DND-41 (cell line): Measurements from ENCODE around the gene EFNB2.

Experiments
- ATAC-seq: fragments of 200-7000 bp; cut with Tn5 transposase; 3 replicates; pipeline ENCODE4 v1.9.1; 2021; ENCODE audit warnings: low read depth; ENCODE audit not compliant: insufficient read depth
- DNase-seq: peaks from one replicate; pipeline ENCODE4 v3.0.0-alpha.2; 2020
- H2AFZ ChIP-seq: 2 replicates; pipeline ENCODE4 v1.6.0; 2012; ENCODE audit warnings: low read depth, low read length
- H3K27ac ChIP-seq: 2 replicates; pipeline ENCODE4 v1.5.1; 2012; ENCODE audit warnings: low read length, inconsistent platforms
- H3K27me3 ChIP-seq: fragments of 200-600 bp; sonication (generic); 2 replicates; pipeline ENCODE4 v1.6.0; 2012; ENCODE audit warnings: low read length, mild to moderate bottlenecking, inconsistent platforms; ENCODE audit not compliant: insufficient read depth, poor library complexity
- H3K36me3 ChIP-seq: 2 replicates; pipeline ENCODE4 v1.5.1; 2012; ENCODE audit warnings: low read length, inconsistent platforms; ENCODE audit not compliant: insufficient read depth
- H3K4me1 ChIP-seq: 2 replicates; pipeline ENCODE4 v1.5.1; 2012; ENCODE audit warnings: mild to moderate bottlenecking, low read length; ENCODE audit not compliant: insufficient read depth
- H3K4me2 ChIP-seq: 2 replicates; pipeline ENCODE4 v1.6.0; 2012; ENCODE audit warnings: mild to moderate bottlenecking, moderate library complexity, low read length, inconsistent platforms; ENCODE audit not compliant: insufficient read depth
- H3K4me3 ChIP-seq, 2 experiments: fragments of 200-600 bp in 1 of 2; shearing (Covaris generic) in 1 of 2; 2 replicates each; pipeline ENCODE4 v1.5.1; 2012 to 2016; ENCODE audit warnings: inconsistent platforms in 2 of 2, low read length in 2 of 2, mild to moderate bottlenecking in 2 of 2, low read depth in 1 of 2, moderate library complexity in 1 of 2
- H3K79me2 ChIP-seq: 2 replicates; pipeline ENCODE4 v1.6.0; 2012; ENCODE audit warnings: low read length, inconsistent platforms; ENCODE audit not compliant: insufficient read depth
- H3K9ac ChIP-seq: 2 replicates; pipeline ENCODE4 v1.6.0; 2012; ENCODE audit warnings: low read depth, mild to moderate bottlenecking, inconsistent platforms, low read length, moderate library complexity
- H3K9me3 ChIP-seq: 2 replicates; pipeline ENCODE4 v1.5.1; 2012; ENCODE audit warnings: low read length, moderate library complexity, mild to moderate bottlenecking, inconsistent platforms; ENCODE audit not compliant: insufficient read depth, severe bottlenecking
- H4K20me1 ChIP-seq: 2 replicates; pipeline ENCODE4 v1.6.0; 2012; ENCODE audit warnings: low read length; ENCODE audit not compliant: insufficient read depth
- EZH2 ChIP-seq: IDR thresholded peaks from 3 replicates; pipeline ENCODE4 v1.6.1; 2012; ENCODE audit warnings: borderline replicate concordance, low read depth, mild to moderate bottlenecking, moderate library complexity, low read length, inconsistent platforms; ENCODE audit not compliant: severe bottlenecking
- TF ChIP-seq, protein P1 (sequence below): IDR thresholded peaks from 2 replicates; pipeline ENCODE4 v1.5.1; 2012; ENCODE audit warnings: borderline replicate concordance, low read length, moderate library complexity, mild to moderate bottlenecking; ENCODE audit not compliant: poor library complexity, severe bottlenecking; ENCODE audit errors: extremely low read depth

Gene EFNB2

DNA sequence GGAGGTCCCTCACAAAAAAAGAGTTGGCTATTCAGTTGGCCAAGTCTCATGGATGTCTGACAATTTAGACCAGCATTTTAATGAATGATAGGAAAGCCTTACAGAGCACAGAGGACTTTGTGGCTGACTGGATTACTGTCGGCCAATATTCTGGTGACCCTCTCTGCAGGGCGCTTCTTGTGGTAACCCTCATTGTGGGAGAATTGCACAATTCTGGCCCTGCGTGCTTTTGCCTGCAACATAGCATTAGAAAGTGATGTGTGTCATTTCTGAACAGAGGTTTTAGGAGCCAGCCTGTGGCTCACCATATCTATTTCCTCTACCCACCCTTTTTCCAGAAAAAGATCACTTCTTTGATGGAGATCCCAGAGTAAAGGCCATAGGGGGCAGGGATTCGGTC, 71.4 kb downstream of the EFNB2 start:
- H3K79me2 ChIP-seq = no peaks in the 10 kb centered on the region
- H3K27ac ChIP-seq = no peak overlapping the region
- TF ChIP-seq EZH2 = no peak
- TF ChIP-seq, protein P1, sequence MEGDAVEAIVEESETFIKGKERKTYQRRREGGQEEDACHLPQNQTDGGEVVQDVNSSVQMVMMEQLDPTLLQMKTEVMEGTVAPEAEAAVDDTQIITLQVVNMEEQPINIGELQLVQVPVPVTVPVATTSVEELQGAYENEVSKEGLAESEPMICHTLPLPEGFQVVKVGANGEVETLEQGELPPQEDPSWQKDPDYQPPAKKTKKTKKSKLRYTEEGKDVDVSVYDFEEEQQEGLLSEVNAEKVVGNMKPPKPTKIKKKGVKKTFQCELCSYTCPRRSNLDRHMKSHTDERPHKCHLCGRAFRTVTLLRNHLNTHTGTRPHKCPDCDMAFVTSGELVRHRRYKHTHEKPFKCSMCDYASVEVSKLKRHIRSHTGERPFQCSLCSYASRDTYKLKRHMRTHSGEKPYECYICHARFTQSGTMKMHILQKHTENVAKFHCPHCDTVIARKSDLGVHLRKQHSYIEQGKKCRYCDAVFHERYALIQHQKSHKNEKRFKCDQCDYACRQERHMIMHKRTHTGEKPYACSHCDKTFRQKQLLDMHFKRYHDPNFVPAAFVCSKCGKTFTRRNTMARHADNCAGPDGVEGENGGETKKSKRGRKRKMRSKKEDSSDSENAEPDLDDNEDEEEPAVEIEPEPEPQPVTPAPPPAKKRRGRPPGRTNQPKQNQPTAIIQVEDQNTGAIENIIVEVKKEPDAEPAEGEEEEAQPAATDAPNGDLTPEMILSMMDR = no peak
- H3K9me3 ChIP-seq = no peaks in the 10 kb centered on the region
- ATAC-seq (no peak), DNase-seq (no peak)
- H3K4me1 ChIP-seq = no peaks in the 10 kb centered on the region
- H2AFZ ChIP-seq = no peak overlapping the region
- H3K36me3 ChIP-seq = no peaks in the 10 kb centered on the region
- H3K27me3 ChIP-seq = no peaks in the 10 kb centered on the region
- no peak overlapping the region for H3K4me3 ChIP-seq
- no peaks in the 10 kb centered on the region for H4K20me1 ChIP-seq
- no peak overlapping the region for H3K4me2 ChIP-seq
- no peak overlapping the region for H3K9ac ChIP-seq

DNA sequence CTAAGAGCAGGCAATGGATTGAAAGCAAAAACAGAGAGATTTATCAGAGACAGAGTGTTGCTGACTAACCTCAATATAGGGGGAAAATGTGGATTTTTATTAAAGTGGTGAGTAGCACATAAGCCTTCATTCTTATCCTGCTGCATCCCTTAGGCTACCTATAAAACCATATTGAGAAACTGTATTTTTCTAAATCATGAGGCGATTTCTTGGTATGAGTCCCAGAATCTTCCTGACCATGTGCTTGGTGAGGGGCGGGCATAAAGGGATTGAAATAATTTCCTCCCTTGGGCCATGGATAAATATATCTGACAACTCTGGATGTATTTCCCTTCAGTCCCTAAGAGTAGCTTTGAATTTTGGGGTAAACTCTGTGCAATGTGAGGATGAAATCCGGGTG, 72.8 kb downstream of the EFNB2 start:
- Histone ChIP-seq H3K36me3 (no peaks in the 10 kb centered on the region), H4K20me1 (no peaks in the 10 kb centered on the region), H3K9ac (no peak overlapping the region), H3K4me1 (no peaks in the 10 kb centered on the region), H3K4me3 (no peak overlapping the region), H3K4me2 (no peak overlapping the region), H3K27ac (no peak overlapping the region), H2AFZ (no peak overlapping the region), H3K27me3 (no peaks in the 10 kb centered on the region), H3K9me3 (no peaks in the 10 kb centered on the region), H3K79me2 (no peaks in the 10 kb centered on the region)
- no peak for DNase-seq
- TF ChIP-seq EZH2 = no peak
- TF ChIP-seq, protein P1 = no peak
- ATAC-seq = no peak

DNA sequence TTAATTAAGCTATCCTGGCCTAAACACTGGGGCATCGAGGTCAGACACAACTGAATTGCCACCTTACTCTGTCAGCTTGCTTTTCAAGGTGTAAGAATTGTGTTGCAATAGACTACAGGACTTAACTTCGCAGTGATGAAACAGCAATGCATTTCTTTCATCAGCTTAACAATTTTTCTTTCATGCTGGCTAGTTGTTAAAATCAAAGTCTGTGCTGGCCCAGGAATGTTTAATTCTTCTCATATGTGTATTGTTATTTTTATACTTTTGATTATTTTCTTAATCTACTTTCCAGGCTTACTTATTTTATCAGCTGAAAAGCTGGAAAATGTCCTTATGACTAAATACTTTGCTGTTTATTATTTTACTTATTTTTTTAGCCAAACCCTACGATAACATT, 79.7 kb downstream of the EFNB2 start:
- Histone ChIP-seq H2AFZ (no peak overlapping the region), H3K27me3 (no peaks in the 10 kb centered on the region), H3K79me2 (no peaks in the 10 kb centered on the region), H4K20me1 (no peaks in the 10 kb centered on the region), H3K4me1 (no peaks in the 10 kb centered on the region), H3K9ac (no peak overlapping the region), H3K36me3 (no peaks in the 10 kb centered on the region), H3K4me2 (no peak overlapping the region), H3K9me3 (no peaks in the 10 kb centered on the region), H3K27ac (no peak overlapping the region), H3K4me3 (no peak overlapping the region)
- DNase-seq (no peak), ATAC-seq (no peak)
- TF ChIP-seq EZH2 = no peak

DNA sequence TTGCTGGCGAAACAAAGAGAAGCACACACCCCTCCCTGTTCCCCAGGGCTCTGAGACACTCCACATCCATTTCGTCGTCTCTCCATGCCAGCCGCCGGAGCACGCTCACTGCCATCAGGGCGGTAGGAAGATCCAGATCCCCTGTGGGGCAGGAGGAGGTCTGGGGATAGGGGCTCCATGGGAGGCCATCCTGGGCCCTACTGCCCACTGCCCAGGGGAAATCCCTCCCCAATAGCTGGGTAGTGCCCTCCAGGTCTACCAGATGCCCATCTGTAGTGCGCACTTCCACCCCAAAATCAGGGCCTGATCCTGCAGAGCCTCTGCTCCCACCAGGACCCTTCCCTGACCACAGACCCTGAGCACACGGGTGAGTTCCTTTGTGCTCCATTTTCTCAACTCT, 80.3 kb downstream of the EFNB2 start:
- Histone ChIP-seq H3K9me3 (no peaks in the 10 kb centered on the region), H3K27me3 (no peaks in the 10 kb centered on the region), H2AFZ (no peak overlapping the region), H3K4me2 (no peak overlapping the region), H3K9ac (no peak overlapping the region), H3K27ac (no peak overlapping the region), H4K20me1 (no peaks in the 10 kb centered on the region), H3K36me3 (no peaks in the 10 kb centered on the region), H3K4me1 (no peaks in the 10 kb centered on the region), H3K4me3 (no peak overlapping the region), H3K79me2 (no peaks in the 10 kb centered on the region)
- ATAC-seq (no peak), DNase-seq (no peak)
- TF ChIP-seq, protein P1 = no peak
- TF ChIP-seq EZH2 = no peak
